Stimulated activated memory B cell treated with anti-CD40 and anti-IgM and Interleukin-4, amounts not matched to agents 10 μg/mL and 1 μg/mL and 100 μg/mL, for 72 hours (primary cell): ENCODE results near the gene RAI14.
"Not testable (repeated sequence)": the region's sequence is repeated elsewhere in the genome, so short reads cannot be mapped to it uniquely, and the experiment has no call there.

Experiments used
- ATAC-seq: fragments of 150-1000 bp; cut with Tn5 transposase; 2 replicates; pipeline ENCODE4 v1.10.0; 2021
- H3K27ac Mint-ChIP-seq: one replicate; pipeline ENCODE4 v1.8.0; 2022; ENCODE audit warnings: mild to moderate bottlenecking, mixed read lengths
- H3K27me3 Mint-ChIP-seq: one replicate; pipeline ENCODE4 v1.8.0; 2022; ENCODE audit warnings: mixed read lengths
- H3K36me3 Mint-ChIP-seq: one replicate; pipeline ENCODE4 v1.8.0; 2022; ENCODE audit warnings: mixed read lengths
- H3K4me1 Mint-ChIP-seq: one replicate; pipeline ENCODE4 v1.8.0; 2022; ENCODE audit warnings: mixed read lengths
- H3K4me3 Mint-ChIP-seq: one replicate; pipeline ENCODE4 v1.8.0; 2022; ENCODE audit warnings: mild to moderate bottlenecking, moderate library complexity, mixed read lengths
- H3K9me3 Mint-ChIP-seq: one replicate; pipeline ENCODE4 v1.8.0; 2022; ENCODE audit warnings: mixed read lengths

The RAI14 gene

DNA sequence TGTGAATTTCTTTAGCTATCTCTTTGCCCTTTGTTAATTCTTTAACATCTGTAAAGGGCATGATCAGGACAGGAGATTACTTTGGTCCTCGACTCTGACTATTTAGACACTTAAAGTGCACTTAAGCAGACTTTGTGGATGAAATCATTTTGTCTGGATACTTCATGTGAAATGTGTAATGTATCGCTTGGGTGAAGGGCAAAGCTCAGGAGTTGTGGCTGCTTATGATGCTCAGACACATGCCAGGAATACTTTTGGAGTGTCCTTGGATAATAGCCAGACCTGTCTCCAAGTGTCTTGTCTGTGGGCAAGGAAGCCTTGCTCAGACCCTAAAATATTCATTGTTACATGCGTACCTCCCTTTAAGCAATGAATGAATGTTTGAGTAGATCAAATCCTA lies 87.8 kb downstream of the RAI14 start:
- no peaks in the 10 kb centered on the region for H3K9me3 Mint-ChIP-seq
- H3K27ac Mint-ChIP-seq = no peak overlapping the region
- H3K27me3 Mint-ChIP-seq = no peaks in the 10 kb centered on the region
- no peaks in the 10 kb centered on the region for H3K4me1 Mint-ChIP-seq
- no peak overlapping the region for H3K4me3 Mint-ChIP-seq
- no peaks in the 10 kb centered on the region for H3K36me3 Mint-ChIP-seq
- ATAC-seq = no peak

DNA sequence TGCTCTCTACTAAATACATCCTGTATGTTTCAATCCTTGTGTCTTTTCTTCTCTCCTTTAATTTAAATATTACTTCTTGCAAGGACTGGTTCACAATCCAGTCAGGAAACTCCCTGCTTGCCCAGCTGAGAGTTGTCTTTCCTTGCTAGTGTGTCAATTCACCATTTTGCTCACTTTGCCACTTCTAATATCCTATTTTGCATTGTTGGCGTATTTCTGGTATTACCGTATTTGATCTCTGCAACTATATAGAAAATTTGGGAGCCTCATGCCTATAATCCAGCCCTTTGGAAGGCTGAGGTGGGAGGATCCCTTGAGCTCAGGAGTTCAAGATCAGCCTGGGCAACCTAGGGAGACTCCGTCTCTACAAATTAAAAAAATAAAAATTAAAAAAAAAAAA lies 92.3 kb downstream of the RAI14 start:
- Mint-ChIP-seq H3K9me3 (no peaks in the 10 kb centered on the region), H3K27me3 (peaks cover 13% of the 10 kb centered on the region), H3K27ac (no peak overlapping the region), H3K36me3 (no peaks in the 10 kb centered on the region), H3K4me1 (no peaks in the 10 kb centered on the region), H3K4me3 (no peak overlapping the region)
- no peak for ATAC-seq

DNA sequence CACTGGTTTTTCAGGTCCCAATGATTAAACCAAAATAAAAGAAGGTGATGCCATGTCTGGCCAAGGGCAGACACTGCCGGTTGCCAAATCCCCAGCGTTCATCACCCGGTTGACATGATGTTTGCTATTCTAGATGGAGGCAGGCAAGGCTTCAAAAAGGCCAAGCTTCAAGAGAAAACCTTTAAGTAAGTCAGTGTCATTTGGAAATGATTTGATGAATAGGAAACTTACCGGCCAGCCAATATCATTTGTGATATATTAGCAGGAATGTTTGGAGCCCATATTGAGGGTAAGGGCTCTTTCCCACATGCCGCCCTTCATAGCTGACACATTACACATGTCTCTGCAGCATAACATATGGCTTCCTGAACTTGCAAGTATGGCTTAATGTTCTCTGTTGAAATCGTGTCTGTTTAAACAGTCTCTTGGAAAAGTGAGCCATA lies 93.3 kb downstream of the RAI14 start:
- peaks cover 13% of the 10 kb centered on the region for H3K27me3 Mint-ChIP-seq
- no peak for ATAC-seq
- H3K36me3 Mint-ChIP-seq = no peaks in the 10 kb centered on the region
- H3K4me1 Mint-ChIP-seq = no peaks in the 10 kb centered on the region
- no peak overlapping the region for H3K4me3 Mint-ChIP-seq
- no peaks in the 10 kb centered on the region for H3K9me3 Mint-ChIP-seq
- no peak overlapping the region for H3K27ac Mint-ChIP-seq

DNA sequence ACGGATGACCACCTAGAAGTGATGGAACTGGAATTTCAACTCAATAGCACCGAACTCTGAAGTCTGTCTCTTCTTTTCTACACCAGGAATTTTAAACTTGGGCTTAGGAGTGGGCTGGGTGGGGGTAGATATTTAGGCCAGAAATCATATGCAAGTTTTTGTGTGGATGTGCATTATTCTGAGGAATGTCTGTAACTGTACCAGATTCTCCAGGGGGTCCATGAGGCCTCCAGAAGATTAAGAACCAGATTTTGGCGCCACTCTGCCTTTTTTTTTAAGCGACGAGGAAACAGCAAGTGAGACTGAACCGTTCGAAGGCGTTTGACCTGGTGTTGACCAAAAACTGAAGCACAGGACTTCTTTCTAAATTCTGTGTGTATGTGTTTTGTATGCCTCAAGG lies 94.1 kb downstream of the RAI14 start:
- Mint-ChIP-seq H3K27ac (no peak overlapping the region), H3K36me3 (no peaks in the 10 kb centered on the region), H3K4me3 (no peak overlapping the region), H3K27me3 (peaks cover 13% of the 10 kb centered on the region), H3K9me3 (no peaks in the 10 kb centered on the region), H3K4me1 (no peaks in the 10 kb centered on the region)
- ATAC-seq = no peak

DNA sequence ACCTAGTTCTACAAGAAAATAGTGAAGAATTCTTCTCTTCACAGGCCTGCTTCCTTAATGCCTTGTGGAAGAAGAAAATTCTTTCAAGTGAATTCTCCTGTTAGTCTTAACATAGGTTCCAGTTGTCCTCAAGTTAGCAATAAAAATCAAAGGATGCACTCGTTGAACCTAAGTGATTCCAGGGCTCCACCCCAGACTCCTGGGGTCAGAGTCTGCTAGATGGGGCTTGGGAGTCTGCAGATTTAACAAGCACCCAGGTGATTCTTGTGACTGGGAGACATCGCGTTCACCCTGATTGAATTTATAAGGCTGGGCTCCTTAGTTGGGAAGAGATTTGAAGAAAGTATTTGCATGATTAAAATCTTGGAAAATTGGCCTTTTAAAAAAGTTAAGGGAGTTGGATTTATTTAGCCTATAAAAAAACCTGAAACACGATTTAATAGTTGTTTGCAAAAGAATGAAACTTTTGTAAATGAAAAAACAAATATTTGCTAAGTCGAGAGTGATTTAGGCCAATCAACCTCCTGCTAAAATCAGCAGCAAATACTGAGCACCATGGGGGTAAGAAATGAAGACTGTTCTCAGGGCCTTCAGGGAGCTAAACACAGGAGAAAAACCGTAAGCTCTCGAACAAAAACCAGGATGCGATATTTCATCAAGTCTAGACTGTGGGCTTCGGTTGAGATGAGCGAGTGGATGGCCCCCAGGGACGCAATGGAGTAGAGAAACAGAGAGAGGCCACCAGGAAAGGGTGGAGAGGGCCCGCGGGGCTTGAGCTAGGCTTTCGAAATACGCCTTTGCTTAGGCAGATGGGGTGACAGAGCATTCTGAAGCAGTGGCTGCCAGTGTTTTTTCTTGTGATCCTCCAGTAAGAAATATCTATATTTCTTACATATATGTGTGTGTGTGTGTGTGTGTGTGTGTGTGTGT lies 95.9 kb downstream of the RAI14 start:
- Mint-ChIP-seq H3K4me3 (no peak overlapping the region), H3K36me3 (no peaks in the 10 kb centered on the region), H3K27me3 (peaks cover 13% of the 10 kb centered on the region), H3K27ac (no peak overlapping the region), H3K9me3 (no peaks in the 10 kb centered on the region), H3K4me1 (no peaks in the 10 kb centered on the region)
- no peak for ATAC-seq

DNA sequence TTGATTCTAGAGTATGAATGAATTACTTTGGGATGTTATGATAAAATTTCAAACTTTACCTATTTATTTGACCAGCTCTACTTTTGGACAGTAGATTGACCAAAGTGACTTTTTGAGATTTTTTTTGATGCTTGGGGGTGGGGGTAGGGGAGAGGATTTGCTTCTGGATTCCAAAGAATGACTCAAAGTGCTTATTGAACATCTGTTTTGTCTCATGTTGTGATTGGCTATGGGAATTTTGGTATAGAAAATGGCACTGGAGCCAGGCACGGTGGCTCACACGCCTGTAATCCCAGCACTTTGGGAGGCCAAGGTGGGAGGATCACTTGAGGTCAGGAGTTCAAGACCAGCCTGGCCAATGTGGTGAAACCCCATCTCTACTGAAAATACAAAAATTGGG lies 97.1 kb downstream of the RAI14 start:
- H3K27ac Mint-ChIP-seq, H3K4me3 Mint-ChIP-seq, H3K36me3 Mint-ChIP-seq, H3K4me1 Mint-ChIP-seq, H3K9me3 Mint-ChIP-seq, ATAC-seq: not testable (repeated sequence)
- peaks cover 13% of the 10 kb centered on the region for H3K27me3 Mint-ChIP-seq

DNA sequence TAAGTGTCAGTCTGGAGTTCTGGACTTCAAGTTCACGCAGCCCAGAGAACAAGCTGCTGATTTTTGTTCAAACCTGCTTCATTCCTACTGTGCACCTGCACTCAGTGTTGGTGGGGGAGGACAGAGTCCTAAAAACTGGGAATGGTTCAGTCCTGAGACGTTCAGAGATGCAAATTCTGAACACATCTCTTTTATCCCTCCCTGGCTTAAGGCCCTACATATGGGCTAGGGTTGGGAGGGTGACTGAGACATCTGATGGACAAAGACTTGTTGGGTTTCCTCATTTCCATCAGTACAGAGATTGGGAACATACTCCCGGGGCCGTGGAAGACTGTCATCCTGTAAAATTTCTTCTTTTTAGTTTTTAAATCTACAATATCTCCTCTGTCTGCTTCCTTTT lies 99.8 kb downstream of the RAI14 start:
- Mint-ChIP-seq H3K4me1 (no peaks in the 10 kb centered on the region), H3K27me3 (peaks cover 13% of the 10 kb centered on the region), H3K27ac (no peak overlapping the region), H3K9me3 (no peaks in the 10 kb centered on the region), H3K36me3 (no peaks in the 10 kb centered on the region), H3K4me3 (no peak overlapping the region)
- ATAC-seq = no peak

DNA sequence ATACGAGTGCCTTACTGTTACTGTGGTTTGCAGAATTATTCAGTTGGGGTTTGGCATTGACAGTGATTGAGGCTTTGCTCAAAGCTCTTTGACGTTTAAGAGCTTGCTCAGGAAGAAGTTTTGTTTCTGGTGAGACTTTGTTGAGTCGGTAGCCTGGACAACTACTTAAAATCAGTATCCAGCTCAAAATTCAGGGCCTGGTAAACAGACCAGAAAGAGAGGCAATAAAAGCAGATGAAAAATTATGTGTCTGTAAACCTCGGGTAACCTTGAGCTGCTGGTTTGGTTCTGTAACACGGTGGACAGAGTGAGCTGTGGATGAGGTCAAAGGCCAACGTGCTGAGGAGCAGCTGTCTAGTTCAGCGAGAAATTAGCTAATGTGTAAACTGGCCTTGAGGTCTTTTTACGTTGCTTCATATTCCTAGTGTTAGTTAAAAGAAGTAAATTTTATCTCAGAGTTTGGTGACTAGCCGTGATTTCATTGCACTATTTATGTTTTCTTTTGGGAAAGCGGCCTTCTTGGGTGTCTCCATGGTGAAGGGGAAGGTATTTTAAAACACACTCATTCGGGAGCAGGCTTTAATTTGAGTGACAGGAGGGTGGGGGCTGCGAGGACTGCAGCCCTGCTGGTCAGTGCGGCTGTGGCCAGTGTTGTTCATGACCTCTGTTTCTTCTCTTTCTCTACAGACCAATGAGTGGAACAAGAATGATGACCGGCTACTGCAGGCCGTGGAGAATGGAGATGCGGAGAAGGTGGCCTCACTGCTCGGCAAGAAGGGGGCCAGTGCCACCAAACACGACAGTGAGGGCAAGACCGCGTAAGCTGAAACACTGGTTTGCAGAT lies 100.9 kb downstream of the RAI14 start:
- no peak overlapping the region for H3K4me3 Mint-ChIP-seq
- H3K27me3 Mint-ChIP-seq = peaks cover 13% of the 10 kb centered on the region
- no peaks in the 10 kb centered on the region for H3K9me3 Mint-ChIP-seq
- no peaks in the 10 kb centered on the region for H3K4me1 Mint-ChIP-seq
- H3K36me3 Mint-ChIP-seq = no peaks in the 10 kb centered on the region
- no peak for ATAC-seq
- no peak overlapping the region for H3K27ac Mint-ChIP-seq

DNA sequence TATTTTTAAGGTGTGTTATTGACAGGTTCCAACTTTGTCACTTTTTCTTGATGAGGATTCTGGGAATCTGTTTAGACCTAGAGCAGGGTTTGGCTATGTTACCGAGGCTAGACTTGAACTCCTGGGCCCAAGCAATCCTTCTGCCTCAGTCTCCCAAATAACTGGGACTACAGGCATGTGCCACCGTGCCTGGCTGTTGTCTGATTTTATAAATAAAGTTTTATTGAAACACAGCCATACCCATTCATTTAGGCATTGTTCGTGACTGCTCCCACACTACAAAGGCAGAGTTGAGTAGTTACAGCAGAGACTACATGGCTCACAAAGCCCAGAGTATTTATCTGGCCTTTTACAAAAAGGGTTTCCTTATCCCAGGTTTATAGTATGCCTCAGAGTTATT lies 102.4 kb downstream of the RAI14 start:
- Mint-ChIP-seq H3K27ac (no peak overlapping the region), H3K4me3 (no peak overlapping the region), H3K9me3 (no peaks in the 10 kb centered on the region), H3K4me1 (no peaks in the 10 kb centered on the region), H3K27me3 (no peaks in the 10 kb centered on the region), H3K36me3 (no peaks in the 10 kb centered on the region)
- ATAC-seq = no peak

DNA sequence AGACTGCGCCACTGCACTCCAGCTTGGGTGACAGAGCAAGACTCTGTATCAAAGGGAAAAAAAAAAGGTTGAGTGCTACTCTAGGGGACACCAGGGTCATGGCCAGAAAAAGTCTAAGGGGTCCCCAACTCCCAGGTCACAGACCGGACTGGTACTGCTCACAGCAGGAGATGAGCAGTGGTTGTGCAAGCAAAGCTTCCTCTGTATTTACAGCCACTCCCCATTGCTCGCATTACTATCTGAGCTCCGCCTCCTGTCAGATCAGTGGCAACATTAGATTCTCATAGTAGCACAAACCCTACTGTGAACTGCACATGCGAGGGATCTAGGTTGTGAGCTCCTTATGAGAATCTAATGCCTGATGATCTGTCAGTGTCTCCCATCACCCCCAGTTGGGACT lies 103.1 kb downstream of the RAI14 start:
- not testable (repeated sequence) for ATAC-seq, H3K4me1 Mint-ChIP-seq, H3K27me3 Mint-ChIP-seq, H3K36me3 Mint-ChIP-seq, H3K9me3 Mint-ChIP-seq, H3K27ac Mint-ChIP-seq, H3K4me3 Mint-ChIP-seq

DNA sequence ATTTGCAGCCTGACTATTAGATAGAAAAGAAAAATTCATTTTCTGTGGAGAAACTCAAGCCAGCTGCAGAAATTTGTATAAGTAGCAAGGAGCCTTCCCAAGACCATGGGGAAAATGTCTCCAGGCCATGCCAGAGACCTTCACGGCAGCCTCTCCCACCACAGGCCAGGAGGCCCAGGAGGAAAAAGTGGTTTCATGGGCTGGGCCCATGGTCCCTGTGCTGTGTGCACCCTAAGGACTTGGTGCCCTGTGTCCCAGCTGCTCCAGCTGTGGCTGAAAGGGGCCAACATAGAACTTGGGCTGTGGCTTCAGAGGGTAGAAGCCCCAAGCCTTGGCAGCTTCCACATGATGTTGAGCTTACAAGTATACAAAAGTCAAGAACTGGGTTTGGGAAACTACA lies 109.5 kb downstream of the RAI14 start:
- Mint-ChIP-seq H3K9me3 (peaks cover 4% of the 10 kb centered on the region), H3K4me1 (no peaks in the 10 kb centered on the region), H3K27ac (no peak overlapping the region), H3K4me3 (no peak overlapping the region), H3K36me3 (no peaks in the 10 kb centered on the region), H3K27me3 (peaks cover 7% of the 10 kb centered on the region)
- no peak for ATAC-seq

DNA sequence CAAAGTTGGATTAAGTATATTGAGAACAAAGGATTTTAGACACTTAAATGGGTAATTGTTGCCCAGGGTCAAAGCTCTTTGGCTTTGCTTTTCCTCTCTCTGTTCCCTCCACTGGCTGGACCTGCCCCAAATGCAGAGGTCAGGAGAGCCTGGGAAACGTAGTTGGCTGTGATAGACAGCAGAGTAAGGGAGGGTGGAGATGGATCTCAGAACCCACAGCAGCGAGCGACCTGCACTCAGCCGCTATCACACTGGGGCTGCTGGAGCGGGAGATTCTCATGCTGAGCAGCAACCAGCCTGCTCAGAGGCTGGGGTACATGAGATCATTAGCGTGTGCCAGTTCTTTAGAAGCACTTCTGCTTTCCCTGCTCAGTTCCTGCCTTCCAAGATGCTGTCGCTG lies 111.1 kb downstream of the RAI14 start:
- Mint-ChIP-seq H3K4me3 (no peak overlapping the region), H3K27ac (no peak overlapping the region), H3K36me3 (no peaks in the 10 kb centered on the region), H3K27me3 (peaks cover 7% of the 10 kb centered on the region), H3K4me1 (no peaks in the 10 kb centered on the region), H3K9me3 (peaks cover 4% of the 10 kb centered on the region)
- no peak for ATAC-seq

DNA sequence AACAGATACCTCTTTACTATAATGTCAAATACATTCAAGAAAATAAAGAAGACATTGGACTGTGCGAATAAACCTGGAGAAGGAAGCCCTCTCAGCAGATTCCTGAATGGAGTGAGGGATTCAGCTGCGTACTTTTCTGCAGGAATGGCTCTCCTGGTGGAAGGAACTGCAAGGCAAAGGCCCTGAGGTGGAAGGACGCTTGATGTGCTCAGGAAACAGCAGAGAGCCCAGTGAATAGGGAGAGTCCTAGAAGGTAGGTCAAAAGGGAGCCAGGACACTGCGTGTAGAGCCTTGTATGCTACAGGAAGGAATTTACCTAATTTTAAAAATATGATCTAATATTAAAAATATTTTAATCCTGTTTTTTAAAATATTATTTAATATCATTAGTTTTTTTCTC lies 114.4 kb downstream of the RAI14 start:
- no peak overlapping the region for H3K4me3 Mint-ChIP-seq
- peaks cover 7% of the 10 kb centered on the region for H3K36me3 Mint-ChIP-seq
- H3K27ac Mint-ChIP-seq = no peak overlapping the region
- no peaks in the 10 kb centered on the region for H3K4me1 Mint-ChIP-seq
- ATAC-seq = no peak
- peaks cover 37% of the 10 kb centered on the region for H3K27me3 Mint-ChIP-seq
- H3K9me3 Mint-ChIP-seq = peaks cover 8% of the 10 kb centered on the region

DNA sequence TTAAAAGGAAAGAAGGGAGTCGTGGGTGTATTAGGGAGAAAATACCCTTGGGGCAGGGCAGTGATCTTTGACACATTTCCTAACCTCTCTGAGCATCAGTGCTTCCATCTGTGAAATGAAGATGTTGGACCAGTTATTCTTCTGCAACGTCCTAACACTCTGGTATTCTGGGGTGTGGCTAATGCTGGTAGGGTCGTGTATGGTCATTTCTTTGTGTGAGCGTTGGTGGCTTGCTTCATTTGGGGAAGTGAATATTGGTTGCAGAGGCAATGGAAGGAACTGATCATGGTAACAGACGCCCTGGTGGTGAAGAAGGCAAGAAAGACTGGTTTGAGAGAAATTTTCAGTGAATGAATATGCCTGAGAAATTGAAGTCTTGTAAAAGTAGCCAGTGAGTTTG lies 114.9 kb downstream of the RAI14 start:
- no peak overlapping the region for H3K4me3 Mint-ChIP-seq
- H3K4me1 Mint-ChIP-seq = no peaks in the 10 kb centered on the region
- H3K9me3 Mint-ChIP-seq = peaks cover 9% of the 10 kb centered on the region
- ATAC-seq = peak; percentile 55
- peaks cover 7% of the 10 kb centered on the region for H3K36me3 Mint-ChIP-seq
- peaks cover 43% of the 10 kb centered on the region for H3K27me3 Mint-ChIP-seq
- no peak overlapping the region for H3K27ac Mint-ChIP-seq

DNA sequence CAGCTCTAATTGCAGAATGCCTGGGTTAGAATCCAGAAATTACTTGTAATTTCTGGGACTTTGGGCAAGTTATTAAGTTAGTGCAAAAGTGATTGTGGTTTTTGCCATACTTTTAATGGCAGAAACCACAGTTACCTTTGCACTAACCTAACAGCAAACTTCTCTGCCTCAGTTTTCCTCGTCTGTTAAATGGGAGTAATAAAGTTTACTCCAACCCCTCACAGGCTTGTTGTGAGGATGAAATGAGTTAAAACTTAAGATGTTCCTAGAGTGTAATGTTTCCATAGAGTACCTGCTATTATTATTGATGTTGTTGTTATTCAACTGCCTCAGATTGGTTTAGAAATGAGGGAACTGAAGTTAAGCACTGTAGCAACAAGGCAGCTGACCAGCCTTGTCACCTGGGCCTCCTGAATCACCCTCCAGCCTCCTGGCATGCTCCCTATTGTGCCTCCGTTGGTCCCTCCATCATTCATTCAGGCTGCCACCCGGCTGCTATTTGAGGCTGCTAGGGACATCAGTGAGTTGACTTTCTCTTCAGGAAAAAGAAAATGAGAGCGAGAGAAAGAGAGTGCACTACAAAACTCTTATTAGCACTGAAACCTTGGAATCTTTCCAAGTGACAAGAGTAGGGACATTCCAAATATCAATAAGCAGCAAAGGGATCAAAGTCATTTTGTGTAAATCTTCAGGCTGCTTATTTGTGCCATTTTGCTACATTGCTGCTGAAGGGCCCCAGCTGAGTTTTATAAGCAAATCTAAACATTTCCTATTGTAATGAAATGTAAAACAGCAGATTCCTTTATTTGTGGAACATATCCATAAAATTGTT lies 116.4 kb downstream of the RAI14 start:
- H3K27me3 Mint-ChIP-seq = peaks cover 45% of the 10 kb centered on the region
- H3K27ac Mint-ChIP-seq = no peak overlapping the region
- no peak overlapping the region for H3K4me3 Mint-ChIP-seq

More for the DNA sequence above, 116.4 kb downstream of the RAI14 start:
- peaks cover 9% of the 10 kb centered on the region for H3K9me3 Mint-ChIP-seq
- ATAC-seq = no peak
- peaks cover 7% of the 10 kb centered on the region for H3K36me3 Mint-ChIP-seq
- H3K4me1 Mint-ChIP-seq = no peaks in the 10 kb centered on the region
